Activated CD8-positive, alpha-beta memory T cell treated with anti-CD3 and anti-CD28 coated beads for 24 hours (primary cell): Measurements from ENCODE around the gene L3MBTL4.

Source experiments
- DNase-seq: peaks from one replicate; pipeline ENCODE4 v3.0.0-alpha.2; 2020

The L3MBTL4 gene

DNA sequence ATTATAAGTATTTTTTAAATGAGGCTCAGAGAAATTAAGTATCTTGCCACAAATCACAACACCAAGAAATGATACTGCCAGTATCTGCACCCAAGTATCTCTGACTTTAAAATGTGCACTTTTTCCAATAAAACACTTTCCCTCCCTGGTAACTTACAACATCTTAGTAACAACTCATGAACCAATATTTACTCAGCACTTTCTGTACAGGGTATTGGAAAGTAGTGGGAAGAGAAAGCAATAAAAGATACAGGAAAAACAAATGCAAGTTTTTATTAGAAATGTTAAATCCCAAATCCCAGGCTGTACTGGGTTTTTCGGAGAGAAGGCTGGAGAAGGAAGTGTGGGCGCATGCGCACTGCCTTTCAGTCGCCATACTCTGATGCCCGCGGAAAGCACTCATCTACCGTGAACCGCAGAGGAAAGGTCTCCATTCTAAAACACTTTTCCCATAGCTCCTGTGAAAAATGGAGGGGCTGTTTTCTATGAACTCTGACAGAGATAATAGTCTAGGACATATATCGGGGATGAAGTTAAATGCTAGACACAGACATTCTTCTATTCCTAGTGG, 52.1 kb downstream of the L3MBTL4 start:
- DNase-seq = no peak

- DNase-seq = no peak
Measured at GRCh38 chr18:6357668-6358067, 57.0 kb downstream of the L3MBTL4 start.

- no peak for DNase-seq
Measured at GRCh38 chr18:6355789-6356589, 58.7 kb downstream of the L3MBTL4 start.

- no peak for DNase-seq
Measured at GRCh38 chr18:6352275-6352674, 62.4 kb downstream of the L3MBTL4 start.

- DNase-seq = no peak
Measured at GRCh38 chr18:6342990-6343389, 71.7 kb downstream of the L3MBTL4 start.

- no peak for DNase-seq
Measured at GRCh38 chr18:6341709-6342108, 73.0 kb downstream of the L3MBTL4 start.

- no peak for DNase-seq
Measured at GRCh38 chr18:6341303-6341702, 73.4 kb downstream of the L3MBTL4 start.

DNA sequence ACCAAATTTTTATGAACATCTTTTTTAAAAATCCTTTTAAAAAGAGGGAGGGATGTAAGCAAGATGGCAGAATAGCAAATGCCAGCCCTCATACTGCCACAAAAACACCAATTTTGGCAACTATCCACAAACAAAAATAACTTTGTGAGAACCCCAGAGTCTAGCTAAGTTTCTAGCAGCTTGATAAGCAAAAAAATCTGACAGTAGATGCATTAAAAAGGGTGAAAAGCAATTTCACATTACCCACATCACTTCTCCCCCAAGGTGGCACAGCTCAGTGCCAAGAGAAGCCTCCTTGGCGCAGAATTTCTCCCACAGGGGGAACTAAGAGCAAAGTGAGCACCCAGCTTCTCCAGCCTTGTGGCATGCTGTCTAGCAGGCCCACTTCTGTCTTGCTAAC, 74.6 kb downstream of the L3MBTL4 start:
- DNase-seq = no peak

GRCh38 chr18:6336239-6336638, 78.5 kb downstream of the L3MBTL4 start:
- DNase-seq = no peak

DNA sequence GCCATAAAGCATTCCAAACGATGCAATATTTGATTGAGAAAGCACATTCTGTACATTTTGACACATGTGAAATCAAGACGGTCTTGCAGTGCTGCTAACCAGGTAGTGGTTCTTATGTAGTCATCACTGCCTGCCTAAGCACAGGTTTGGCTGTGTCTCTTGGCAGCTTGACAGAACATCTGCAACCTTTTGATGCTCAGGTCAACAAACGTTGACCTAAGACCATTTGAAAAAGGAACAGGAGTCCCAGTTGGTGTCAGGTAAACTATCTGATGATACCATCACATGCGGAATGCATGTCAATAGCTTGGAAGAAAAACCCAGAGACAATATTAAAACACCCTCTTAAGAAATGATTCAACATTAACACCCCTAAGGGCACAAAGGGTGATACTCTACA, 80.7 kb downstream of the L3MBTL4 start:
- DNase-seq = no peak

GRCh38 chr18:6331872-6332271, 82.8 kb downstream of the L3MBTL4 start:
- DNase-seq = no peak

- no peak for DNase-seq
Measured at GRCh38 chr18:6330786-6331185, 83.9 kb downstream of the L3MBTL4 start.

DNA sequence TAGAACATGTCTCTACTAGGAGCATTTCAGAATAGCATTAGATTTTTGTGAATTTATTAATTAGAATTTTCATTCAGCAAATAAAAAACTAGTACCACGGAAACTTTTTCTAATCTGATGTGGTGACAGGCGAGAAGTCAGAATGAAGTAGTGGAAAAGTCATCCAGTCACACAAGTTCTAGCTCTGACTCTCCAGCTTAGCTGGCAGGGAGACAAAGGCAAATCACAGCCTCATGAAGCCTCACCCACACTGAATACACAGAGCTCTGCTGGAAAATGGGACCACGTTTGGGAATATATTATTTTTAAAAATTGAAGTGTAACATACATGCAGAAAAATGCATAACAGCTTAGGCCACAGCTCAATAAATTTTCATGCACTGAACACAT, 86.1 kb downstream of the L3MBTL4 start:
- no peak for DNase-seq

- no peak for DNase-seq
Measured at GRCh38 chr18:6327895-6328620, 86.7 kb downstream of the L3MBTL4 start.

DNA sequence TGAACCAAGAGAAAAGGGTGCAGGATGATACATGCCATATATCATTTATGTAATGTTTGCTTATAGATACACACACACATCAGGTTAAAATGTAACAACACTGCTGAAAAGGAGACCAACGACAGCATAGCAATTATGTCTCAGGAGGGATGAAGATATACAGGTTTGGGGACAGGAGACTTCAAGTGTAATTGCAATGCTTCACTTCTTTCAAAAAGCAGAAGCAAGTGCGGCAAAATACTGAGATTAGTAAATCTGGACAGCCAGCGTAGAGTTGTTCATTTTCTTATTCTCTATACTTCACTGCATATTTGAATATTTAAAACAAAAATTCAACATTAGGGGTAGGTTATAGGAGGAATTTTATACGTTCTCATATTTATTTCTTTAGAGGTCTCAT, 87.2 kb downstream of the L3MBTL4 start:
- no peak for DNase-seq

GRCh38 chr18:6326566-6326965, 88.1 kb downstream of the L3MBTL4 start:
- DNase-seq = no peak

DNA sequence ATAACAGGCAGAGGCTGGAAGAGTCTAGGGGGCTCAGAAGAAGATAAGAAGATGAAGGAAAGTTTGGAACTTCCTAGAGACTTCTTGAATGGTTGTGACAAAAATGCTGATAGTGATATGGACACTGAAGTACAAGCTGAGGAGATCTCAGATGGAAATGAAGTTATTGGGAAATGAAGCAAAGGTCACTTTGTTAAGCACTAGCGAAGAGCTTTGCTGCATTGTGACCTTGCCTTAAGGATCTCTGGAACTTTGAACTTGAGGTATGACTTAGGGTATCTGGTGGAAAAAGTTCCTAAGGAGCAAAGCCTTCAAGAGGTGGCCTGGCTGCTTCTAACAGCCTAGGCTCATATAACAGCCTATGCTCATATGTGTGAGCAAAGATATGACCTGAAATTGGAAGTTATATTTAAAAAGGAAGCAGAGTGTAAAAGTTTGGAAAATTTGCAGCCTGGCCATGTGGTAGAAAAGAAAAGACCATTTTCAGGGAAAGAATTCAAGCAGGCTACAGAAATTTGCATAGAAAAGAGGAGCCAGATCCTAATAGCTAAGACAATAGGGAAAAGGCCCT, 91.3 kb downstream of the L3MBTL4 start:
- DNase-seq = no peak

DNA sequence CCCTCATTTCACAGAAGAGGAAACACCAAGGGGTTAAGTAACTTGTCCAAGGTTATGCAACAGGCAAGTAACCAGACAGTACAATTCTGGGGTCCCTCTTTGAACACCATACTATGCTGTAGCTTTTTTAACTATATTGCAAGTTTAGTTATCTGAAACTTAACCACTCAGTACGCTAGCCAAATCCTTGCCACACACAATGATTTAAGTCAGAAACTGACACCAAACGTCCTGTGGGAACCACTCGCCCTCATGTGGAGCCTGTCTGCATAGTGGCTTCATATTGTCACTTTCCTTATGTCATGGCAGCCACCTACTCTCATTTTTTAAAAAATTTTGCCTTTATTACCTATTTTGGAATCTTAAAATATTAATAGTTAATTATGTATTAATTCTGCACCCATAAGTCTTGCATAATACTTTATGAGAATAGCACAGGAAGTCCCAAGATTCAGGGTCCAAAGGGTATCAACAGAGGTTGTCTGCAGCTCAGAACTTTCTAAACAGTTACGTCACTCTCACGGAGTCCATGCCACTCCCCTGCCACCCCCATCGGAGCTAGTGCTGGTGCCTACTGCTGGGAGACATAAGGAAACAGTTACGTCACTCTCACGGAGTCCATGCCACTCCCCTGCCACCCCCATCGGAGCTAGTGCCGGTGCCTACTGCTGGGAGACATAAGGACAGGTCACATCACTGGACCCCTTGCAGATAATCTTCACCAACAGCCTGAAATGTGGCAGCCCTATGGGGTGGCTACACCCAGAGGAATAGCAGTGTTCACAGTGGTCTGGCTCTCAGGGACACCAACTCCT, 99.0 kb downstream of the L3MBTL4 start:
- DNase-seq = no peak

DNA sequence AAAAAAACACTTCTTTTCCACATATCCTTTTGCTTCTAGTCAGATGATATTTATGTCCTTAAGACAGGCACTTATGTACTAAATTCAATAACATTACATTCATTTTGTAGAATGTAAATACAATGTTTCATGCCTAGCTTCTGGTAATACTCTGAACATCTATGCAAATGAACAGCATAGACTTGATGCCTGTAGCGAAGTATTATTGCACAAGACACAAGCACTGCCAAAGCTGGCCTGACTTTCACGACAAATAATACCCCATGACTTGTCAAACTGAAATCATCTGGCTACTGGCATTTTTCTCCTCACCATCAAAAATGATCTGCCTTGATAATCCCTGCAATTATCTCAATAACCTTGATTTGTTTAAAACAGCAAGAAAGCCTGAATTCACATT, 101.3 kb downstream of the L3MBTL4 start:
- no peak for DNase-seq

GRCh38 chr18:6311456-6312215, 103.1 kb downstream of the L3MBTL4 start:
- DNase-seq = no peak

DNA sequence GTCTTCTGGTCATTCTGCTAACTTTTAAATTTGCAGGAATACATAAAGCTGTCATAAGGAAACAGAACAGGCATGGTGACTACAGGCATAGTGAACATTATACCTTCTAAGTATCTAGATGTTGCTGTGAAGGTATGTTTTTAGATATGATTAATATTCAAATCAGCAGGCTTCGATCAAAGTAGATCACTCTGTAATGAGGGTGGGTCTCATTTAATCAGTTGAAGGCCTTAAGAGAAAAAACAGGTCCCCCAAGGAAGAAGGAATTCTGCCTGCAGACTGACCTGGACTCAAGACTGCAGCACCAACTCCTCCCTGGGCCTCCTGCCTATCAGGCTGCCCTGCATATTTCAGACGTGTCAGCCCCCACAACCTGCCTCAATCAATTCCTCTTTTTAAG, 104.0 kb downstream of the L3MBTL4 start:
- DNase-seq = no peak

DNA sequence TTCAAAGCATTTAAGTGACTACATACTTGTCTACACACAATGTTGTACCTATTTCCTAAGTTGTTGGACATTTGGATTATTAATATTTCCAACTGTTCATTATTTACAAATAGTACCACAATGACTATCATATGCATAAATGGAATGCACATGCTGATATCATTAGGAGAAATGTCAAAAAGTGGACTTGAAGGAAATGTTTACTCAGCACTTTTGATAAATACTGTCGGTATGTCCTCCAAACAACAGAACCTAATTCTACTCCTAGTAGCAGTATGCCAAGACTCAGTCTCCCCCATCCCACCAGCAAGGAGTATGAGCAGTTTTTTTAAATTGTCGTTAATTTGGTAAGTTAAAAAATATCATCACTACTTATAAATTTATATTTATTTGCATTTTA, 116.8 kb downstream of the L3MBTL4 start:
- DNase-seq = no peak
